Activated CD4-positive, alpha-beta T cell treated with anti-CD3 and anti-CD28 coated beads, Interleukin-2, amount 50 U/mL, for 16 hours (primary cell): ENCODE data around the gene CWC25.
"Not testable (repeated sequence)": the region's sequence is repeated elsewhere in the genome, so short reads cannot be mapped to it uniquely, and the experiment has no call there.

Source experiments
- DNase-seq: peaks from one replicate; pipeline ENCODE4 v3.0.0-alpha.2; 2020

The CWC25 gene

GRCh38 chr17:38852771-38853291 lies 27.7 kb upstream of the CWC25 start:
- DNase-seq = no peak

GRCh38 chr17:38851434-38851833 lies 26.3 kb upstream of the CWC25 start:
- no peak for DNase-seq

GRCh38 chr17:38850374-38850773 lies 25.3 kb upstream of the CWC25 start:
- DNase-seq = no peak

- DNase-seq = no peak
These were observed 24.0 kb upstream of the CWC25 start for GRCh38 chr17:38848939-38849605.

- DNase-seq = no peak
These were observed 23.4 kb upstream of the CWC25 start for GRCh38 chr17:38848557-38848891.

- DNase-seq = no peak
These were observed 19.2 kb upstream of the CWC25 start for GRCh38 chr17:38844261-38844757.

- no peak for DNase-seq
These were observed 684 bp upstream of the CWC25 start for GRCh38 chr17:38825762-38826247.

- peak; percentile 71 for DNase-seq
These were observed 9.4 kb downstream of the CWC25 start for GRCh38 chr17:38815576-38816193.

- DNase-seq = no peak
These were observed 15.3 kb downstream of the CWC25 start for GRCh38 chr17:38809828-38810227.

GRCh38 chr17:38800237-38800760 lies 24.8 kb downstream of the CWC25 start:
- DNase-seq = no peak

- peak; percentile 95 for DNase-seq
These were observed 25.5 kb downstream of the CWC25 start, which contains the start of gene PIP4K2B for GRCh38 chr17:38799501-38800236. Gene PIP4K2B, minus strand, starts transcription at chr17:38799556. Its CDS starts 132 bp downstream, at chr17:38799424.

GRCh38 chr17:38798614-38799500 lies 26.3 kb downstream of the CWC25 start:
- peak; percentile 57 for DNase-seq

GRCh38 chr17:38797828-38798227 lies 27.3 kb downstream of the CWC25 start:
- DNase-seq = no peak

- DNase-seq = no peak
These were observed 28.0 kb downstream of the CWC25 start for GRCh38 chr17:38797158-38797490.

- no peak for DNase-seq
These were observed 28.5 kb downstream of the CWC25 start for GRCh38 chr17:38796451-38797157.

- DNase-seq = no peak
These were observed 30.9 kb downstream of the CWC25 start for GRCh38 chr17:38794221-38794620.

GRCh38 chr17:38791162-38791561 lies 34.0 kb downstream of the CWC25 start:
- no peak for DNase-seq

- not testable (repeated sequence) for DNase-seq
These were observed 34.9 kb downstream of the CWC25 start for GRCh38 chr17:38790148-38790707.

- DNase-seq = no peak
These were observed 35.9 kb downstream of the CWC25 start for GRCh38 chr17:38789185-38789584.

GRCh38 chr17:38787999-38788398 lies 37.1 kb downstream of the CWC25 start:
- not testable (repeated sequence) for DNase-seq

GRCh38 chr17:38786372-38786771 lies 38.7 kb downstream of the CWC25 start:
- no peak for DNase-seq
